ENCODE measurements around the gene ZNF808.
"Not testable (repeated sequence)": the region's sequence is repeated elsewhere in the genome, so short reads cannot be mapped to it uniquely, and the experiment has no call there.

The ZNF808 gene

GRCh38 chr19:52536448-52536800 lies 9.0 kb downstream of the ZNF808 start:
- DNase-seq (ENCODE audit: low spot score): no peak

- DNase-seq (ENCODE audit: low spot score): not testable (repeated sequence)
Observed at GRCh38 chr19:52538815-52539214, 11.3 kb downstream of the ZNF808 start.

GRCh38 chr19:52541176-52541575 lies 13.7 kb downstream of the ZNF808 start:
- DNase-seq (ENCODE audit: low spot score): not testable (repeated sequence)

DNA sequence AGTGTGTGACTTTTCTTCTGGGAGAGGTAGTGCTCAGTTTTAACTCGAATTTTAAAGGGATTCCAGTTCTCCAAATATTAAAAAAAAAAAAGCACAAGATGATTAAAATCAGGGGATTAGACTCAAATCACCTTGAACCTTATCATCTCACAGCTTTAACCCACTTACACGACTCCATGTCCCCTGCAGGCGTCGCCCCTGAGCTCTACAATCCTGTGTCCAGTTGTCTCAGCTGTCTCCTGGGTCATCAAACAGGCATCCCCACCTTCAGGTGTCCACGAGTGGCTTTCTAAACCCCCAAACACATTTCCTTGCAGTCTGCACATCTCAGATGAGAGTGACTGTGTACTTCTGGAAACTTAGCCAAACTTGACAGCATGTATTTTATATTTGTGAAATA lies 14.1 kb downstream of the ZNF808 start:
- no peak for DNase-seq (ENCODE audit: low spot score)

GRCh38 chr19:52542541-52542940 lies 15.1 kb downstream of the ZNF808 start:
- not testable (repeated sequence) for DNase-seq (ENCODE audit: low spot score)

DNA sequence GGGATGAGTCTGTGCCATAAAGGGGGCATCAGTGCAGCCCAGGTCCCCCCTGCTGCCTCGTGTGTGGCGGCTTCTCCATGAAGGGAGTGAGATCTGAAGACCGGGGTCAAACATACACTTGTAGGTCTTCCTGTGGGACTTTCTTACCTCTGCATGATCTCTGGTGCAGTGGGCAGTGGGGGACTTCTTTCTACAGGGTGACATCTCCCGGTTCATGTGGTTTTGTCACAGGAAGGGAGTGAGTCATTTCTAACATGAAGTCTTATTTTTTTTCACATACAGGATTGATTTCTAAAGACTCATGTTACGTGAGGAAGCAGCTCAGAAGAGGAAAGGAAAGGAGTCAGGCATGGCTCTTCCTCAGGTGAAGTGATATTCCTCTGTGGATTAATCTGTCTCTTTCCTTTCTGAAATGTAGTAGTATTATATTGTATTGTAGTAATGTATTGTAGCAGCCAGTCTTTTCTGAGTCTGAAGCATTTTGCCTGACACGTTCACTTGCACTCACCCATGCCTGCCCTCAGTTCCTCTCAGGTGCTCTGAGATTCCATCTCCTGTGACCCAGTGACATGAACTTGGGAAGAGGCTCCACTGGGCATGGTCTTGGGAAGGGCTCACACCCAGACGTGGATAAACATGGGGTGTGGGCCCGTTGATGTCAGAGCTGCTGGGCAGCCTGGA lies 15.7 kb downstream of the ZNF808 start:
- DNase-seq (ENCODE audit: low spot score): no peak

GRCh38 chr19:52554216-52554971 lies 26.9 kb downstream of the ZNF808 start:
- no peak for DNase-seq (ENCODE audit: low spot score)

- no peak for DNase-seq (ENCODE audit: low spot score)
Observed at GRCh38 chr19:52557231-52557995, 29.9 kb downstream of the ZNF808 start.

- DNase-seq (ENCODE audit: low spot score): not testable (repeated sequence)
Observed at GRCh38 chr19:52558732-52559445, 31.4 kb downstream of the ZNF808 start.

GRCh38 chr19:52561611-52562010 lies 34.1 kb downstream of the ZNF808 start:
- not testable (repeated sequence) for DNase-seq (ENCODE audit: low spot score)

- no peak for DNase-seq (ENCODE audit: low spot score)
Observed at GRCh38 chr19:52566121-52566520, 38.7 kb downstream of the ZNF808 start.

DNA sequence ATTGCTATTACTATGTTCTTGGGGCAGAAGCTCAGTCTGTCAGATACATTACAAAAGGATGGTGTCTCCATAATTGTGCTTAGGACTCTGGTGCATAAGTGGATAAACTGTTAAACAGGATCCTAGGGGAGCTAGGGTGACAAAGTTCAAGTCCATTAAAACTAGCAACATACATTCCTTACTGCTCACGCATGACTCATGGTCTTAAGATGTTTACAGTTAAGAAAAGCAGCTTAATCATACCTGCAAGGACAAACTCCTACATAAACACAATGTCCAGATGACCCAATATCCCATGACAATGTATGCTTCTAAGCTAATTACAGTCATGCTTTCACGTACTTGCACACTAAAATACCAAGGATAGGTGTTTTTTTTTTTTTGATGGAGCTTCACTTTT lies 39.1 kb downstream of the ZNF808 start:
- no peak for DNase-seq (ENCODE audit: low spot score)

- no peak for DNase-seq (ENCODE audit: low spot score)
Observed at GRCh38 chr19:52567921-52568320, 40.5 kb downstream of the ZNF808 start.

DNA sequence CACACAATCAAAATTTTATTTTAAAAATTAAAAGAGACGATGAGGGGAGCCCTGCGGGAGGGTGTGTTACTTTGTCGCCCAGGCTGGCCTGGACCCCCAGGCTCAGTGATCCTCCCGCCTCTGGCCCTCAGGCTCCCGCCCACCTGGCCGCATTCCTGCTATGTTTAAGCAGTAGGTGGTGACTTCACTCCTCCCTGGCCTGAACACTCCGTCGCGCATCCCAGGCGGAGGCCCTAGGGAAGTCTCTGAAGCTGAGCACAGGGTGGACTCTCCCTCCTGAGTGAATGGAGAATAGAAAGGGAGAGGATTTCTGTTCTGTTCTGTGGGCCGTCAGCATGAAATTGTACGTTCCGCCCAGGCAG lies 42.2 kb downstream of the ZNF808 start:
- peak; percentile 50 for DNase-seq (ENCODE audit: low spot score)

DNA sequence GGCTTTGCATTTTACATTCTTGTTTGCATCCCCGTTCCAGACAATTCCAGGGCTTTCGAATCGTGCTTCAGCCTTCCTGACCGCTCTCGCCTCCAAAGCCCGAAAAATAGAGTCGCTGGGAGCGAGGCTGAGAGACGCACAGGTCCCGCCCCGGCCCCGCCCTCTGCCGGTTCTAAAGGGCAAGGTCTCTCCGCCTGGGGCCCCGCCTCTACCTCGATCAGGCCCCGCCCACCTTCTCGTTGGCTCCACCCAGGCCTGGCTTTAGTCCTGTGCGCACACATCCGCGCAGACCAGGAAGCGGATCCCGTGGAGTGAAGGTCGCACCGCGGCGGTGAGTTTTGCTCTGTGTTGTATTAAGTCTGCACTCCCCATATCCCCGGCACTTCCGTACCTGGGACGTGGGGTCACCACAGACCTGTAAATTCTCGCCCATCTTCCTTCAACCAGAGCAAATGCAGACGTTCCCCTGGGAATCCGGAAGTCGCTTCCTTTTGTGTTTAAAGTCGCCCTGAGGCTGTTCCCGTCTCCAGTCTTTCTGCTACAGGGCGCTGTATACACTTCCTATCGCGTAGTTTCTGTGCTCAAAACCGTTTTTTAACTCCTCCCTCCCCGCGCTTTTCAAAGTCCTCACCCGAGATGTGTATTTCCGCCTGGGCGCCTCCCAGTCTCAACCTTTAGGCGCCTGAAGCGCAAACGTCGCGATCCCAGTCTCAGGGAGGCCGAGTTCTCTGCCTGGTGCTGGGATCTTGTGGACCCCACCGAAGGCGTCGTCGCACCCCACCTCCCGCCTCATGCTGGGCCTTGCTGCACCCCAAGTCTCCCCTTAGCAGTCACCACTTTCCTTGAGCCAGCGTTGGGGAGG lies 42.8 kb downstream of the ZNF808 start, which contains the start of gene ZNF701:
Gene ZNF701, plus strand, starts transcription at position 288 of the 862 bp plus-strand sequence. CDS start 3,861 bp downstream, outside the sequence.
- peak; percentile 95 for DNase-seq (ENCODE audit: low spot score)

GRCh38 chr19:52584736-52585440 lies 57.4 kb downstream of the ZNF808 start:
- DNase-seq (ENCODE audit: low spot score): no peak

DNA sequence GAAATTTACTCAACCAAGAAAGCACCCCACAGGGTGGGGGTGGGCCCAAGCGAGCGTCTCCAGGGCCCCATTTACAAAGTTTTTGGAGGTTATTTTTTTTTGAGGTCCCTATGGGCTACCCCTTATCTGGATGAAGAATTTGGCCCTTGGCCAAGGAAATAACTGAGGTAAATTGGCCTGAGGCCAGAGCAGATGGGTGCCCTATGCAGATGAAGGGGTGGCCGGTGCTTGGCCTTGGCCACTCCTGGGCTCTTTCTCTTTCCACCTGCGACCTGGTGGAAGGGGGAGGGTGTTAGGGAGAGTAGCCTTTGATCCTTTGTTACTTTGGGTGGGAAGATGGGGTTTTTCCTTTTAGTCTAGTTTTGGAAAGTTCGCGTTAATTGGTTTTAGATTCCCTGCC lies 58.1 kb downstream of the ZNF808 start:
- DNase-seq (ENCODE audit: low spot score): no peak

- no peak for DNase-seq (ENCODE audit: low spot score)
Observed at GRCh38 chr19:52590728-52591127, 63.3 kb downstream of the ZNF808 start.

- DNase-seq (ENCODE audit: low spot score): no peak
Observed at GRCh38 chr19:52592301-52592700, 64.8 kb downstream of the ZNF808 start.

DNA sequence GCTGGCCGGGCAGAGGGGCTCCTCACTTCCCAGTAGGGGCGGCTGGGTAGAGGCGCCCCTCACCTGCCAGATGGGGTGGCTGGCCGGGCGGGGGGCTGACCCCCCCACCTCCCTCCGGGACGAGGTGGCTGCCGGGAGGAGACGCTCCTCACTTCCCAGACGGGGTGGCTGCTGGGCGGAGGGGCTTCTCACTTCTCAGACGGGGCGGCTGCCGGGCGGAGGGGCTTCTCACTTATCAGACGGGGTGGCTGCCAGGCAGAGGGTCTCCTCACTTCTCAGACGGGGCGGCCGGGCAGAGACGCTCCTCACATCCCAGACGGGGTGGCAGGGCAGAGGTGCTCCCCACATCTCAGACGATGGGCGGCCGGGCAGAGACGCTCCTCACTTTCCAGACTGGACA lies 66.0 kb downstream of the ZNF808 start:
- not testable (repeated sequence) for DNase-seq (ENCODE audit: low spot score)

DNA sequence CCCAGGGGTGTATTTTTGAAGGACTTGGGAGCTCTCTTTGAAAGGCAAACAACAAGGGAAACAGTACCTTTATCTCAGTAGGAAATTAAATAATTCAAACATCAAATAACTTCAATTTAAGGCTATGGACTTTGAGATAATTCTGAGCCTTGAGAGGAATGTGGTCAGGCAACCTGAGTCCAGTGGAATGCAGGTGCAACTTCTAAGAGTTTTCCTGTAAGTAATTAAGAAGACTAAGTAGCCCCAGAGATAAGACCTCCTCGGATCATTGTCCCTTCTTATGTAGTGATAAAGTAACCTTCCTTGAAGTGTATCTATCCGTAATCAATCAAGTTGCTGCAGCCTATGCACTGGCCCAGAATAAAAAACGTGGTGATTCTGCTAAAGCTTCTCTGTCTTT lies 71.8 kb downstream of the ZNF808 start:
- no peak for DNase-seq (ENCODE audit: low spot score)

Data from GM03348 (cell line).